HG03439 (cell line): ENCODE results near the gene FASTKD1.
"Not testable (repeated sequence)": the region's sequence is repeated elsewhere in the genome, so short reads cannot be mapped to it uniquely, and the experiment has no call there.

Experiments
- ATAC-seq: cut with Tn5 transposase; IDR thresholded peaks from one replicate; pipeline ENCODE4 v1.9.1; 2021; ENCODE audit warnings: mild to moderate bottlenecking, moderate library complexity; ENCODE audit not compliant: unreplicated experiment

FASTKD1 gene, protein sequence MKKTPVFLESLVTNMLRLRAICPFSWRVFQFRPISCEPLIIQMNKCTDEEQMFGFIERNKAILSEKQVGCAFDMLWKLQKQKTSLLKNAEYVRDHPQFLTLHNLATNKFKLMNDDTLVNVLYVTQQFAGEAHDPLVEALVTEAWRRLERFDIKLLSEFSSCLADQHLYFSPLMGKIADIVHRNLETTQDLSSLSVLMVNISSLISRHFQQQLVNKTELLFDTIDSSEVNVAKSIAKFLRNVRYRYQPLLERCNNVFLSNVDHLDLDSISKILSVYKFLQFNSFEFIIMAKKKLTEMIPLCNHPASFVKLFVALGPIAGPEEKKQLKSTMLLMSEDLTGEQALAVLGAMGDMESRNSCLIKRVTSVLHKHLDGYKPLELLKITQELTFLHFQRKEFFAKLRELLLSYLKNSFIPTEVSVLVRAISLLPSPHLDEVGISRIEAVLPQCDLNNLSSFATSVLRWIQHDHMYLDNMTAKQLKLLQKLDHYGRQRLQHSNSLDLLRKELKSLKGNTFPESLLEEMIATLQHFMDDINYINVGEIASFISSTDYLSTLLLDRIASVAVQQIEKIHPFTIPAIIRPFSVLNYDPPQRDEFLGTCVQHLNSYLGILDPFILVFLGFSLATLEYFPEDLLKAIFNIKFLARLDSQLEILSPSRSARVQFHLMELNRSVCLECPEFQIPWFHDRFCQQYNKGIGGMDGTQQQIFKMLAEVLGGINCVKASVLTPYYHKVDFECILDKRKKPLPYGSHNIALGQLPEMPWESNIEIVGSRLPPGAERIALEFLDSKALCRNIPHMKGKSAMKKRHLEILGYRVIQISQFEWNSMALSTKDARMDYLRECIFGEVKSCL

GRCh38 chr2:169573160-169573973, at the start of gene FASTKD1:
TSS of gene FASTKD1 (minus strand) at chr2:169573865. CDS start at chr2:169572029, 1,836 bp downstream.
- ATAC-seq = peak; percentile 97

GRCh38 chr2:169623235-169623634, 49.6 kb upstream of the FASTKD1 start:
- no peak for ATAC-seq

GRCh38 chr2:169620509-169620908, 46.8 kb upstream of the FASTKD1 start:
- no peak for ATAC-seq

GRCh38 chr2:169619946-169620345, 46.3 kb upstream of the FASTKD1 start:
- no peak for ATAC-seq

DNA sequence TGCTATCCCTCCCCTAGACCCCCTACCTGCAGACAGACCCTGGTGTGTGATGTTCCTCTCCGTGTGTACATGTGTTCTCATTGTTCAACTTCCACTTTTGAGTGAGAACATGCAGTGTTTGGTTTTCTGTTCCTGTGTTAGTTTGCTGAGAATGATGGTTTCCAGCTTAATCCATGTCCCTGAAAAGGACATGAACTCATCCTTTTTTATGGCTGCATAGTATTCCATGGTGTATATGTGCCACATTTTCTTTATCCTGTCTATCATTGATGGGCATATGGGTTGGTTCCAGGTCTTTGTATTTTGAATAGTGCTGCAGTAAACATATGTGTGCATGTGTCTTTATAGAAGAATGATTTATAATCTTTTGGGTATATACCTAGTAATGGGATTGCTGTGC, 42.3 kb upstream of the FASTKD1 start:
- not testable (repeated sequence) for ATAC-seq

DNA sequence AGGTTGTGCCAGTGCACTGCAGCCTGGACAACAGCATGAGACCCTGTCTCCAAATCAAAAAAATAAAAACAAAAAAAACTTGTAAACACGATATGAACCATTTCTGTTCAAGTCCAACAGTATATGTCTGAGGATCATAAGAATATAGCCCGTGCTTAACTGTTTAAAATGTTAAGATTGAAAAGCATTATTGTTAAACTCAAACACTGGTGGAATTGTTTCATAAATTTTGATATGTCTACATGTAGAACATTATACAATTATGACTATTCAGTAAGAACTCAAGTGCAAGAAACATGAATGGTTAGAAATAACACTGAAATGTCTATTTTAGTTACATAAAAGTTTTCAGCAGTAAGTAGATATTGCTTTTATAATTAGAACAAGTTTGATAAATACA, 40.2 kb upstream of the FASTKD1 start:
- ATAC-seq = no peak

DNA sequence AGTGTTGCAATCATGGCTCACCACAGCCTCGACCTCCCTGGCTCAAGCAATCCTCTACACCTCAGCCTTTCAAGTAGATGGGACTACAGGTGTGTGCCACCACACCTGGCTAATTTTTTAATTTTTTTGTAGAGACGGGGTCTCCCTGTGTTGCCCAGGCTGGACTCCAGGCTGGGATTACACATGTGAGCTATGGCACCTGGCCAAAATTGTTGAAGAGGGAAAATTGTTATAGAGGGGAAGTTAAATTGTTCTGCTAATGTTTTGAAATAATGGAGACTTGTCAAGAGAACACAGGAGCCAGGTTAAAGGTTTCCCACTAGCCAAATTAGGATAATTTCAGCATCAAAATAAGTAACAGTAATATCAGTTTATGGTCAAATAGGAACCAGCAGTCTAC, 35.6 kb upstream of the FASTKD1 start:
- ATAC-seq = no peak

GRCh38 chr2:169599568-169599967, 25.9 kb upstream of the FASTKD1 start:
- no peak for ATAC-seq

DNA sequence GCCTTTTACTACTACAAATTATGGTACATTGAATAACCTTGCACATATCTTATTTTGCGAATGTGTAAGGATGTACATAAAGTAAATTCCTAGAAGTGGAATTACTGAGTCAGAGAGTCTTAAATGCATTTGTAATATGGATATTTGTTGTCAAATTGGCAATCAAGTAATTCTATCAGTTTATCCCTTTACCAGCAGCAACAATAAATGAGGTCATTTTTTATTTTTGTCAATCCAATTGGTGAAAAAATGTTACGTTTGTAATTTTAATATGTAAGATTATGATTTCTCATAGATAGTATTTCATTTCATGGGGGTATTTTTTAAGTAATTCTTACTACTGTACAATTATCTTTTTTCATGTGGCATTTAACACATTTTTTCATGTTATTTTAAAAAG, 25.3 kb upstream of the FASTKD1 start:
- no peak for ATAC-seq

- not testable (repeated sequence) for ATAC-seq
Measured at GRCh38 chr2:169596546-169596945, 22.9 kb upstream of the FASTKD1 start.

DNA sequence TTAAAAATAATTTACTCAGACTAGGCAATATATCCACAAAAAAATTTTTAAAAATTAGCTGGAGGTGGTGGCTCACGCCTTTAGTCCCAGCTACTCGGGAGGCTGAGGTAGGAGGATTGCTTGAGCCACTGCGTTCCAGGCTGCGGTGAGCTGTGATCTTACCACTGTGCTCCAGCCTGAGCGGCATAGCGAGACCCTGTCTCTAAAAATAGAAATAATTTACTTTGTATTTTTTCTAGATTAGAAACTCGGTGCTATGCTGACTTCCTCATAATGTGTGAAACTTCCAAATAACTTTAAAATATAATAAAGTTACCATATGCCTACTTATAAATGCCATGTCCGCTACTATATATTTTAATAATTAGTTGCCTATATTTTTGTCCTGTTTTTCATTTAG, 17.1 kb upstream of the FASTKD1 start:
- no peak for ATAC-seq

GRCh38 chr2:169585673-169586072, 12.0 kb upstream of the FASTKD1 start:
- ATAC-seq = no peak

DNA sequence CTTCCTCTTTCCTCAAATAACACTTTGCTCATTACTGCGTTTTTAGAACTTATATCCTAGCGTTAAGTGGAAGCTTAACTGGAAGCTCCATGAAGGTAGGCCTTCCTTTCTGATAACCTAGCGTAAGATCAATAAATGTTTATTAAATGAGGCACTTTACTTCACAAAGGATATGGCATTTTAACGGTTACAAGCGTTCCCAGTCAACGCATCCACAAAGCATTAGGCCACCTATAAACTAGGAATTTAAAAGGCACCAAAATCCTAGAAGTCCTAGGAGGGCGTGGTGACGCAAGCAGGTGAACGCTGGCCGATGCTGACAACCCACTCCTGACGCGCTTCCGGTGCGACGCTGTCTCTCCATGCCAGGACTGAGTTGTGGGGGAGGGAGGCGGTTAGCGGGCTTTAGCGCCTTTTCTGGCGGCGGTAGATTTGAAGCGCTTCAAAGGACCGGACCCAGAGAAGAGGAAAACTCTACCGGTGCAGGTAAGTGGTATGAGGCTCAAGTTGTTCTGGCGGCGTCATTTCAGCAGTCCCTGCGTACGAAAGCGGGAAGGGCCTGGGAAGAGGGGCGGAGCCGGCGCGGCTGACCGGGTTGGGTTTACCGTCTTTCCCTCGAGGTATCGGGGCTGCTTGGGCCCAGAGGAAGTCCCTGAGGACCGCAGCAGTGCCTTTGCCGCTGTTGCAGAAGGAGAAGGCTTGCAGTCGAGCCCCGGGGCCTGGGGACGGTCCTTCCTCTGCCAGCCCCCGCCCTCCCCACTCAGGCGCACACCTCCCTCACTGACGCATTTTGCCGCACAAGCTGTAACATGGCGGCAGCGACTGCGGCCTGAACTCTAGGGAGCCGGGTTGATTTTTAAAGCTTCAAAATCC, 10.6 kb upstream of the FASTKD1 start, which contains the start of gene PPIG:
Gene PPIG, plus strand, starts transcription at position 347 of the 873 bp plus-strand sequence. CDS start 19,691 bp downstream, outside the sequence.
- ATAC-seq = peak; percentile 88

GRCh38 chr2:169583518-169583917, 9.9 kb upstream of the FASTKD1 start:
- ATAC-seq = no peak

DNA sequence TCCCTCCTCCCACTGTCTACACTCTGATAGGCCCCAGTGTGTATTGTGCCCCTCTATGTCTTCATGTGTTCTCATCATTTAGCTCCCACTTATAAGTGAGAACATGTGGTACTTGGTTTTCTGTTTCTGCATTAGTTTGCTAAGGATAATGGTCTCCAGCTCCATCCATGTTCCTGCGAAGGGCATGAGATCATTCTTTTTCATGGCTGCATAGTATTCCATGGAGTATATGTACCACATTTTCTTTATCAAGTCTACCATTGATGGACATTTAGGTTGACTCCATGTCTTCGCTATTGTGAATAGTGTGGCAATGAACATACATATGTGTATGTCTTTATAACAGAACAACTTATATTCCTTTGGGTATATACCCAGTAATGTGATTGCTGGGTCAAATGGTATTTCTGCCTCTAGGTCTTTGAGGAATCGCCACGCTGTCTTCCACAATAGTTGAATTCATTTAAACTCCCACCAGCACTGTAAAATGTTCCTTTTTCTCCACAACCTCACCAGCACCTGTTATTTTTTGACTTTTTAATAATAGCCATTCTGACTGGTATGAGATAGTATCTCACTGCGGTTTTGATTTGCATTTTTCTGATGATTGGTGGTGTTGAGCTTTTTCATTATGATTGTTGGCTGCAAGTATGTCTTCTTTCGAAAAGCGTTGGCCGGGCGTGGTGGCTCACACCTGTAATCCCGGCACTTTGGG, 9.0 kb upstream of the FASTKD1 start:
- not testable (repeated sequence) for ATAC-seq

GRCh38 chr2:169579044-169579443, 5.4 kb upstream of the FASTKD1 start:
- no peak for ATAC-seq

DNA sequence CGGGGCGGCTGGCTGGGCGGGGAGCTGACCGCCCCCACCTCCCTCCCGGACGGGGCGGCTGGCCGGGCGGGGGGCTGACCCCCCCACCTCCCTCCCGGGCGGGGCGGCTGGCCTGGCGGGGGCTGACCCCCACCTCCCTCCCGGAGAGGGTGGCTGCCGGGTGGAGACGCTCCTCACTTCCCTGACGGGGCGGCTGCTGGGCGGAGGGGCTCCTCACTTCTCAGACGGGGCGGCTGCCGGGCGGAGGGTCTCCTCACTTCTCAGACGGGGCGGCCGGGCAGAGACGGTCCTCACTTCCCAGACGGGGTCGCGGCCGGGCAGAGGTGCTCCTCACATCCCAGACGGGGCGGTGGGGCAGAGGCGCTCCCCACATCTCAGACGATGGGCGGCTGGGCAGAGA, 1.6 kb upstream of the FASTKD1 start:
- ATAC-seq = not testable (repeated sequence)

DNA sequence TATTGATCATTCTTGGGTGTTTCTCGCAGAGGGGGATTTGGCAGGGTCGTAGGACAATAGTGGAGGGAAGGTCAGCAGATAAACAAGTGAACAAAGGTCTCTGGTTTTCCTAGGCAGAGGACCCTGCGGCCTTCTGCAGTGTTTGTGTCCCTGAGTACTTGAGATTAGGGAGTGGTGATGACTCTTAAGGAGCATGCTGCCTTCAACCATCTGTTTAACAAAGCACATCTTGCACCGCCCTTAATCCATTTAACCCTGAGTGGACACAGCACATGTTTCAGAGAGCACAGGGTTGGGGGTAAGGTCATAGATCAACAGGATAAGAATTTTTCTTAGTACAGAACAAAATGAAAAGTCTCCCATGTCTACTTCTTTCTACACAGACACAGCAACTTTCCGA, 874 bp upstream of the FASTKD1 start:
- ATAC-seq = not testable (repeated sequence)

DNA sequence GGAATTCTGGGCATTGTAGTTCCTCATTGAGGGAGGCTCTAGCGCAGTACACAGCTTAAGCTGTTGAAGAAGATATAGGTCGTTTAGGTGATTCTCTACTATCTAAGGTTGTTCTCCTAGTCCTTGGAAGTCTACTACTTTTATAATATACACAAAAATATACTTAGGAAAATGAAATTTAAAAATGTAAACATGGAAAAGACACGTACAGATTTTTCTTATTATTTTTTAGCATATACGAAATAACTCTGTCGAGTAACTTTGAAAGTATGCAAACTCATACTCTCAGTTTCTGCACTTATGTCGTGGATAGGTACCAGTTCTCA, 272 bp upstream of the FASTKD1 start:
- ATAC-seq = no peak

DNA sequence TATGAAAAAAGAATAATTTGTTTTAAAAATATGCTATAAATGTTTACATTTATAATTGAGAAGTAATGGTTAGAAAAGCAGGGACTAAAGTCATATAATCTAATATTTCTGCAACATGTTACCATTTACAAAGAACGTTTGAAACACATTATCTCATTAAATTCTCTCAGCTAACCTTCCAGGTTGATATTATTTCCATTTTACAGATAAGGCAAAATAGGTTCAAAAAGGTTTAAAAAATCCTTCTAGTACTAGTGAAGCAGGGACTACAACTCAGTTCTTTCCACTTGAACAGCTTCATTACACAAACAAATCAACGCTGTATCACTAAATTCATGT, 875 bp downstream of the FASTKD1 start:
- no peak for ATAC-seq
